Calu3 (cell line): ENCODE measurements around the gene PLXNA4. TPM values are rescaled to one million over a fixed set of nuclear protein-coding genes. Genes with fewer than 3 reads are reported as not detected.

Experiments used
- BruUV-seq: library from RNA; stranded (reverse); fragments of 400-500 nt; replicated peaks from 2 replicates; lab custom pipeline; 2021; lab: Mats Ljungman, UMichigan
- CTCF ChIA-PET: fragments of 300-600 bp; sonication (Branson Sonifier 250); formaldehyde crosslinking; loops from one replicate; lab custom pipeline; 2022; ENCODE audit warnings: antibody characterized with exemption; lab: Charles Lee
- DNase-seq: peaks from one replicate; pipeline ENCODE4 v3.0.0; 2022
- H3K27ac Mint-ChIP-seq: one replicate; pipeline ENCODE4 v1.8.0; 2022; ENCODE audit warnings: mixed read lengths; ENCODE audit not compliant: unreplicated experiment
- H3K27me3 Mint-ChIP-seq: one replicate; pipeline ENCODE4 v1.8.0; 2022; ENCODE audit warnings: mixed read lengths; ENCODE audit not compliant: unreplicated experiment
- H3K36me3 Mint-ChIP-seq: one replicate; pipeline ENCODE4 v1.8.0; 2022; ENCODE audit warnings: mild to moderate bottlenecking, moderate library complexity, mixed read lengths; ENCODE audit not compliant: insufficient read depth, unreplicated experiment
- H3K4me1 Mint-ChIP-seq: one replicate; pipeline ENCODE4 v1.8.0; 2022; ENCODE audit warnings: mild to moderate bottlenecking, low read depth, mixed read lengths; ENCODE audit not compliant: unreplicated experiment
- H3K4me3 Mint-ChIP-seq: one replicate; pipeline ENCODE4 v1.8.0; 2022; ENCODE audit warnings: mild to moderate bottlenecking, low read depth, moderate library complexity, mixed read lengths; ENCODE audit not compliant: unreplicated experiment
- H3K9me3 Mint-ChIP-seq: one replicate; pipeline ENCODE4 v1.8.0; 2022; ENCODE audit warnings: low read depth, mixed read lengths; ENCODE audit not compliant: unreplicated experiment
- intact Hi-C: fragments of 100-400 bp; cut with micrococcal nuclease; formaldehyde crosslinking; loops from one replicate; pipeline ENCODE4 v1.10.0; 2022; ENCODE audit not compliant: unreplicated experiment
- total RNA-seq: library from RNA; stranded (reverse); gene quantifications from 2 replicates; pipeline ENCODE4 v1.2.3, GENCODE V29; 2022
- TF ChIP-seq, protein P1 (sequence below): fragments of 200-600 bp; IDR thresholded peaks from one replicate; pipeline ENCODE4 v1.8.0; 2022; ENCODE audit warnings: antibody characterized with exemption; ENCODE audit not compliant: unreplicated experiment

The PLXNA4 gene
- total RNA-seq, 1 experiment from 2014 or later, result not detected

DNA sequence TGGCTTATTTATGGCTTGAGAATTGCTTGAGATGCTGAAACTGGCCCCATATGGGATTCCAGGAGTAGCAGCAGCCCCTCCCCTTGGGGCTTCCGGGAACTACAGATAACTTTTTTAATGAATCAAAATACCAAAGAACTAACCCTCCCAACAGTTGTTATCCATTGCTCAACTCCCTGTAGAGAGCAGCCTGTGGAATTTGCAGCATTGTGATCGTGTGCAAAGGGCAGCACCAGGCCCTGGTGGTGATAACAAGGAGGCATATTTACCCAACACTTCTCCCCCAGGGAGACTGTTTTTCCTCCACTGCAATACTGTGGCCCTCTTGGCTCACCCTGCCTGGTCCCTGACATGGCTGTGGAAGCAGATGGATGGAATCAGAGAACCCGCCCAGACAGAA is 196.2 kb downstream of the PLXNA4 start:
- H3K4me3 Mint-ChIP-seq, result no peak overlapping the region
- H3K4me1 Mint-ChIP-seq, result no peaks in the 10 kb centered on the region
- peaks cover 75% of the 10 kb centered on the region for H3K27me3 Mint-ChIP-seq

DNA sequence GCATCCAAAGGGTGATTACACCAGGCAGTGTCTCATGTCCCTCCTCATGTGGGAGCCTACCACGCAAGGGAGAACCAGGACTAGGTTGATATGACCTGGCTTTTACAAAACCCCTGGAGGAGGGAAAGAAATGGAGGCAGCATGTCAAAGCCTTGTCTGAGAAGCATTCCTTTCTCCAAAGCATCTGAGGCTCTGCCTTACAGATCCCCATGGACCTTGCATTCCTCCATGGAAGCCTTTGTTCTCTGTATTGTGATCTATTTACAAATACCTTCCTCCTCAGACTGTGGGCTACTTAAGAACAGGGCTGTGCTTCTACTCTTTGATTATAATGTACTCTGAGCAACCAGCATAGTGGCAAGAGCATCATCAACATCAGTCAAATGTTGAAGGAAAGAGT is 197.0 kb downstream of the PLXNA4 start:
- DNase-seq, result no peak
- no peaks in the 10 kb centered on the region for H3K4me1 Mint-ChIP-seq
- no peak overlapping the region for H3K27ac Mint-ChIP-seq
- intact Hi-C loops, result no loop called here
- H3K4me3 Mint-ChIP-seq, result no peak overlapping the region
- TF ChIP-seq, protein P1, sequence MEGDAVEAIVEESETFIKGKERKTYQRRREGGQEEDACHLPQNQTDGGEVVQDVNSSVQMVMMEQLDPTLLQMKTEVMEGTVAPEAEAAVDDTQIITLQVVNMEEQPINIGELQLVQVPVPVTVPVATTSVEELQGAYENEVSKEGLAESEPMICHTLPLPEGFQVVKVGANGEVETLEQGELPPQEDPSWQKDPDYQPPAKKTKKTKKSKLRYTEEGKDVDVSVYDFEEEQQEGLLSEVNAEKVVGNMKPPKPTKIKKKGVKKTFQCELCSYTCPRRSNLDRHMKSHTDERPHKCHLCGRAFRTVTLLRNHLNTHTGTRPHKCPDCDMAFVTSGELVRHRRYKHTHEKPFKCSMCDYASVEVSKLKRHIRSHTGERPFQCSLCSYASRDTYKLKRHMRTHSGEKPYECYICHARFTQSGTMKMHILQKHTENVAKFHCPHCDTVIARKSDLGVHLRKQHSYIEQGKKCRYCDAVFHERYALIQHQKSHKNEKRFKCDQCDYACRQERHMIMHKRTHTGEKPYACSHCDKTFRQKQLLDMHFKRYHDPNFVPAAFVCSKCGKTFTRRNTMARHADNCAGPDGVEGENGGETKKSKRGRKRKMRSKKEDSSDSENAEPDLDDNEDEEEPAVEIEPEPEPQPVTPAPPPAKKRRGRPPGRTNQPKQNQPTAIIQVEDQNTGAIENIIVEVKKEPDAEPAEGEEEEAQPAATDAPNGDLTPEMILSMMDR, result no peak
- CTCF ChIA-PET, result no interaction called here
- H3K36me3 Mint-ChIP-seq, result no peaks in the 10 kb centered on the region
- no TSS peak for BruUV-seq
- peaks cover 75% of the 10 kb centered on the region for H3K27me3 Mint-ChIP-seq
- no peaks in the 10 kb centered on the region for H3K9me3 Mint-ChIP-seq

More for the DNA sequence above, 196.2 kb downstream of the PLXNA4 start:
- TF ChIP-seq, protein P1, result no peak
- DNase-seq, result no peak
- CTCF ChIA-PET, result no interaction called here
- no TSS peak for BruUV-seq
- no peak overlapping the region for H3K27ac Mint-ChIP-seq
- intact Hi-C loops, result no loop called here
- no peaks in the 10 kb centered on the region for H3K9me3 Mint-ChIP-seq
- no peaks in the 10 kb centered on the region for H3K36me3 Mint-ChIP-seq

- Mint-ChIP-seq H3K4me3 (no peak overlapping the region), H3K9me3 (no peaks in the 10 kb centered on the region), H3K27ac (no peak overlapping the region), H3K4me1 (no peaks in the 10 kb centered on the region), H3K27me3 (peaks cover 75% of the 10 kb centered on the region), H3K36me3 (no peaks in the 10 kb centered on the region)
- CTCF ChIA-PET, result interaction anchor here (0.7 kb wide), 1 partner anchor 116 kb away, joined by 3 read pairs; no protein-coding TSS in a partner anchor
- no TSS peak for BruUV-seq
- TF ChIP-seq, protein P1, result no peak
- DNase-seq, result no peak
- intact Hi-C loops, result no loop called here
These were observed 198.3 kb downstream of the PLXNA4 start for GRCh38 chr7:132377703-132378584.

- BruUV-seq, result no TSS peak
- no peak overlapping the region for H3K27ac Mint-ChIP-seq
- peaks cover 69% of the 10 kb centered on the region for H3K27me3 Mint-ChIP-seq
- TF ChIP-seq, protein P1, result no peak
- CTCF ChIA-PET, result interaction anchor here (0.7 kb wide), 1 partner anchor 117 kb away, joined by 3 read pairs; no protein-coding TSS in a partner anchor
- H3K4me3 Mint-ChIP-seq, result no peak overlapping the region
- H3K4me1 Mint-ChIP-seq, result no peaks in the 10 kb centered on the region
- intact Hi-C loops, result no loop called here
- no peaks in the 10 kb centered on the region for H3K36me3 Mint-ChIP-seq
- H3K9me3 Mint-ChIP-seq, result no peaks in the 10 kb centered on the region
- no peak for DNase-seq
These were observed 199.3 kb downstream of the PLXNA4 start for GRCh38 chr7:132377015-132377414.
